GM20000 (cell line): ENCODE data around the gene CHAD.

ENCODE experiments used
- DNase-seq: peaks from one replicate; pipeline ENCODE4 v3.0.0; 2012; ENCODE audit warnings: low spot score
- TF ChIP-seq, protein P1 (sequence below): IDR thresholded peaks from 2 replicates; pipeline ENCODE4 v1.5.1; 2012; ENCODE audit warnings: mild to moderate bottlenecking, control low read depth; ENCODE audit errors: extremely low read depth, missing control alignments

Gene CHAD, protein sequence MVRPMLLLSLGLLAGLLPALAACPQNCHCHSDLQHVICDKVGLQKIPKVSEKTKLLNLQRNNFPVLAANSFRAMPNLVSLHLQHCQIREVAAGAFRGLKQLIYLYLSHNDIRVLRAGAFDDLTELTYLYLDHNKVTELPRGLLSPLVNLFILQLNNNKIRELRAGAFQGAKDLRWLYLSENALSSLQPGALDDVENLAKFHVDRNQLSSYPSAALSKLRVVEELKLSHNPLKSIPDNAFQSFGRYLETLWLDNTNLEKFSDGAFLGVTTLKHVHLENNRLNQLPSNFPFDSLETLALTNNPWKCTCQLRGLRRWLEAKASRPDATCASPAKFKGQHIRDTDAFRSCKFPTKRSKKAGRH

GRCh38 chr17:50468304-50469207 is at the start of gene CHAD:
CHAD (minus strand) TSS chr17:50468880; CDS start chr17:50468813, 67 bp downstream.
- TF ChIP-seq, protein P1, sequence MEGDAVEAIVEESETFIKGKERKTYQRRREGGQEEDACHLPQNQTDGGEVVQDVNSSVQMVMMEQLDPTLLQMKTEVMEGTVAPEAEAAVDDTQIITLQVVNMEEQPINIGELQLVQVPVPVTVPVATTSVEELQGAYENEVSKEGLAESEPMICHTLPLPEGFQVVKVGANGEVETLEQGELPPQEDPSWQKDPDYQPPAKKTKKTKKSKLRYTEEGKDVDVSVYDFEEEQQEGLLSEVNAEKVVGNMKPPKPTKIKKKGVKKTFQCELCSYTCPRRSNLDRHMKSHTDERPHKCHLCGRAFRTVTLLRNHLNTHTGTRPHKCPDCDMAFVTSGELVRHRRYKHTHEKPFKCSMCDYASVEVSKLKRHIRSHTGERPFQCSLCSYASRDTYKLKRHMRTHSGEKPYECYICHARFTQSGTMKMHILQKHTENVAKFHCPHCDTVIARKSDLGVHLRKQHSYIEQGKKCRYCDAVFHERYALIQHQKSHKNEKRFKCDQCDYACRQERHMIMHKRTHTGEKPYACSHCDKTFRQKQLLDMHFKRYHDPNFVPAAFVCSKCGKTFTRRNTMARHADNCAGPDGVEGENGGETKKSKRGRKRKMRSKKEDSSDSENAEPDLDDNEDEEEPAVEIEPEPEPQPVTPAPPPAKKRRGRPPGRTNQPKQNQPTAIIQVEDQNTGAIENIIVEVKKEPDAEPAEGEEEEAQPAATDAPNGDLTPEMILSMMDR, result no peak
- peak; percentile 63 for DNase-seq

- no peak for DNase-seq
- TF ChIP-seq, protein P1, result no peak
Measured at GRCh38 chr17:50517504-50518383, 49.1 kb upstream of the CHAD start.

- no peak for DNase-seq
- TF ChIP-seq, protein P1, result no peak
Measured at GRCh38 chr17:50517011-50517410, 48.3 kb upstream of the CHAD start.

- TF ChIP-seq, protein P1, result no peak
- DNase-seq, result no peak
Measured at GRCh38 chr17:50514936-50515702, 46.4 kb upstream of the CHAD start.

GRCh38 chr17:50514388-50514787 is 45.7 kb upstream of the CHAD start:
- TF ChIP-seq, protein P1, result no peak
- DNase-seq, result no peak

GRCh38 chr17:50513495-50513894 is 44.8 kb upstream of the CHAD start:
- no peak for DNase-seq
- TF ChIP-seq, protein P1, result no peak
